GM19025 (cell line): Measurements from ENCODE around the gene IFIT1.
"Not testable (repeated sequence)": the region's sequence is repeated elsewhere in the genome, so short reads cannot be mapped to it uniquely, and the experiment has no call there.

Experiments
- ATAC-seq: cut with Tn5 transposase; IDR thresholded peaks from one replicate; pipeline ENCODE4 v1.9.1; 2021; ENCODE audit warnings: mild to moderate bottlenecking, low read depth, moderate library complexity; ENCODE audit not compliant: unreplicated experiment

IFIT1 gene

GRCh38 chr10:89426230-89426868, 33.9 kb downstream of the IFIT1 start:
- no peak for ATAC-seq

- no peak for ATAC-seq
Measured at GRCh38 chr10:89427629-89428028, 35.2 kb downstream of the IFIT1 start.

GRCh38 chr10:89428877-89429276, 36.5 kb downstream of the IFIT1 start:
- no peak for ATAC-seq

- no peak for ATAC-seq
Measured at GRCh38 chr10:89431977-89432376, 39.6 kb downstream of the IFIT1 start.

- no peak for ATAC-seq
Measured at GRCh38 chr10:89438525-89438924, 46.1 kb downstream of the IFIT1 start.

GRCh38 chr10:89440226-89441009, 48.0 kb downstream of the IFIT1 start:
- no peak for ATAC-seq

GRCh38 chr10:89442289-89442688, 49.9 kb downstream of the IFIT1 start:
- no peak for ATAC-seq

GRCh38 chr10:89444819-89445218, 52.4 kb downstream of the IFIT1 start:
- not testable (repeated sequence) for ATAC-seq

GRCh38 chr10:89450901-89451300, 58.5 kb downstream of the IFIT1 start:
- ATAC-seq = no peak

- ATAC-seq = no peak
Measured at GRCh38 chr10:89452193-89452592, 59.8 kb downstream of the IFIT1 start.

- ATAC-seq = no peak
Measured at GRCh38 chr10:89454561-89455347, 62.3 kb downstream of the IFIT1 start.
